Hepatocyte (in vitro differentiated cells): Measurements from ENCODE around the gene PIWIL1.

ENCODE experiments used
- EZH2 ChIP-seq: fragments of 200-600 bp; sonication (generic); IDR thresholded peaks from 2 replicates; pipeline ENCODE4 v1.6.1; 2016; ENCODE audit warnings: antibody characterized with exemption, mild to moderate bottlenecking, borderline replicate concordance
- EZH2phosphoT487 ChIP-seq: fragments of 200-600 bp; sonication (generic); IDR thresholded peaks from one replicate; pipeline ENCODE4 v1.6.1; 2018; ENCODE audit warnings: antibody characterized with exemption, mild to moderate bottlenecking, low read depth, moderate library complexity; ENCODE audit not compliant: unreplicated experiment, severe bottlenecking
- TF ChIP-seq, protein P1 (sequence below): fragments of 200-600 bp; sonication (generic); IDR thresholded peaks from 2 replicates; pipeline ENCODE4 v1.5.1; 2016; ENCODE audit warnings: antibody characterized with exemption, mild to moderate bottlenecking; ENCODE audit not compliant: poor library complexity

DNA sequence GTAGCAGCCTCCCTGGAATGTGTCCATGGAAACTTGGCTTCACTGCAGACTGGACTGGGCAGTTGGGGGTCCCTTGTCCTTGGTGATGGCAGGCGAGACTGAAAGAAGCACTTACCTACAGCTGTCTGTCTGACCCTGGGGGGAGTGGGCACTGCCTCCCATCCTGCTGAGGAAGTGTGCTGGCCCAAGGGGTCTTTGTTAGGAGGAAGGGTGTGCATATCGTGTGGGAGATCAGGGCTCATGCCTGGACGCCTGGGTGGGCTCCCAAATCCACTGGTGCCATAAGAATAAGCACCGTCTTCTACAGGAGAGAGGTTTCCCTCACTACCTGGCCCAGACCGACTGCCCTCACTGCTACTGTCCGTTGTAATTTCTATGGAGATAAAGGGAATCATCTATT lies 81.4 kb downstream of the PIWIL1 start:
- TF ChIP-seq, protein P1, sequence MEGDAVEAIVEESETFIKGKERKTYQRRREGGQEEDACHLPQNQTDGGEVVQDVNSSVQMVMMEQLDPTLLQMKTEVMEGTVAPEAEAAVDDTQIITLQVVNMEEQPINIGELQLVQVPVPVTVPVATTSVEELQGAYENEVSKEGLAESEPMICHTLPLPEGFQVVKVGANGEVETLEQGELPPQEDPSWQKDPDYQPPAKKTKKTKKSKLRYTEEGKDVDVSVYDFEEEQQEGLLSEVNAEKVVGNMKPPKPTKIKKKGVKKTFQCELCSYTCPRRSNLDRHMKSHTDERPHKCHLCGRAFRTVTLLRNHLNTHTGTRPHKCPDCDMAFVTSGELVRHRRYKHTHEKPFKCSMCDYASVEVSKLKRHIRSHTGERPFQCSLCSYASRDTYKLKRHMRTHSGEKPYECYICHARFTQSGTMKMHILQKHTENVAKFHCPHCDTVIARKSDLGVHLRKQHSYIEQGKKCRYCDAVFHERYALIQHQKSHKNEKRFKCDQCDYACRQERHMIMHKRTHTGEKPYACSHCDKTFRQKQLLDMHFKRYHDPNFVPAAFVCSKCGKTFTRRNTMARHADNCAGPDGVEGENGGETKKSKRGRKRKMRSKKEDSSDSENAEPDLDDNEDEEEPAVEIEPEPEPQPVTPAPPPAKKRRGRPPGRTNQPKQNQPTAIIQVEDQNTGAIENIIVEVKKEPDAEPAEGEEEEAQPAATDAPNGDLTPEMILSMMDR: no peak
- TF ChIP-seq EZH2 (no peak), EZH2phosphoT487 (no peak)
